ENCODE data around the gene PRIMA1.

Gene PRIMA1

GRCh38 chr14:93683226-93683625 is 105.1 kb downstream of the PRIMA1 start:
- no peak for DNase-seq (ENCODE audit: low read depth in 3 of 3, low spot score in 1 of 3)

GRCh38 chr14:93682459-93682858 is 105.8 kb downstream of the PRIMA1 start:
- DNase-seq (ENCODE audit: low read depth in 3 of 3, low spot score in 1 of 3): no peak

- no peak for DNase-seq (ENCODE audit: low read depth in 3 of 3, low spot score in 1 of 3)
These were observed 111.8 kb downstream of the PRIMA1 start for GRCh38 chr14:93676416-93676958.

GRCh38 chr14:93675651-93676050 is 112.6 kb downstream of the PRIMA1 start:
- DNase-seq (ENCODE audit: low read depth in 3 of 3, low spot score in 1 of 3): no peak

GRCh38 chr14:93674343-93674742 is 113.9 kb downstream of the PRIMA1 start:
- DNase-seq (ENCODE audit: low read depth in 3 of 3, low spot score in 1 of 3): no peak

- DNase-seq (ENCODE audit: low read depth in 3 of 3, low spot score in 1 of 3): no peak
These were observed 118.7 kb downstream of the PRIMA1 start for GRCh38 chr14:93669632-93670031.
